K562 (cell line): ENCODE measurements around the gene LCLAT1. TPM values are rescaled to one million over a fixed set of nuclear protein-coding genes. Genes with fewer than 3 reads are reported as not detected.

Experiments
- ATAC-seq: fragments of 200-7000 bp; cut with Tn5 transposase; 3 replicates; pipeline ENCODE4 v1.9.1; 2020; ENCODE audit warnings: moderate library complexity
- BruUV-seq: library from RNA; stranded (reverse); fragments of 400-500 nt; replicated peaks from 2 replicates; lab custom pipeline; 2021; lab: Mats Ljungman, UMichigan
- CTCF ChIA-PET: fragments of 300-600 bp; formaldehyde crosslinking; extraction: SDS; loops from one replicate; lab custom pipeline; 2021; ENCODE audit warnings: low intra/inter-chr PET ratio; lab: Yijun Ruan, JAX
- POLR2A ChIA-PET: fragments of 300-600, 350-650 bp; sonication (Branson Sonifier 250); formaldehyde crosslinking; extraction: SDS; loops from one replicate; lab custom pipeline; 2021; ENCODE audit warnings: antibody characterized with exemption, inconsistent platforms; lab: Yijun Ruan, JAX
- DNase-seq, 4 experiments: peaks; one replicate each; pipeline versions ENCODE4 v3.0.0 to v3.0.0-alpha.2; 2011 to 2018; ENCODE audit warnings: low spot score in 3 of 4, mixed read lengths in 3 of 4; ENCODE audit errors: extremely low read depth in 1 of 4
- FAIRE-seq: peaks from 2 replicates; lab custom pipeline; 2011; peaks lifted over from hg19 to GRCh38; lab: Jason Lieb, UNC
- H2AFZ ChIP-seq: 2 replicates; pipeline ENCODE4 v1.6.0; 2011; ENCODE audit warnings: low read depth, low read length, control low read depth, inconsistent platforms
- H3K27ac ChIP-seq: fragments of 200-600 bp; 3 replicates; pipeline ENCODE4 v1.8.0; 2011; ENCODE audit warnings: low read depth, mild to moderate bottlenecking, control low read depth, inconsistent platforms, low read length, moderate library complexity, mixed read lengths; ENCODE audit errors: extremely low read depth
- H3K27me3 ChIP-seq, 2 experiments: fragments of 300-600 bp in 1 of 2; 2 replicates in 1 of 2; 3 replicates in 1 of 2; pipeline versions ENCODE4 v1.6.0 to v1.8.0; 2011; ENCODE audit warnings: inconsistent platforms in 2 of 2, low read length in 2 of 2, mild to moderate bottlenecking in 1 of 2, mixed read lengths in 1 of 2, moderate library complexity in 1 of 2; ENCODE audit not compliant: control insufficient read depth in 2 of 2, insufficient read depth in 2 of 2
- H3K36me3 ChIP-seq: fragments of 300-600 bp; 3 replicates; pipeline ENCODE4 v1.8.0; 2011; ENCODE audit warnings: mild to moderate bottlenecking, low read length, inconsistent platforms; ENCODE audit not compliant: control insufficient read depth, insufficient read depth
- H3K4me1 ChIP-seq, 2 experiments: fragments of 200-600 bp in 1 of 2; replicated peaks in 1 of 2; 2 replicates in 1 of 2; 3 replicates in 1 of 2; pipeline versions ENCODE4 v1.5.1 to v1.8.0; 2011; ENCODE audit warnings: inconsistent platforms in 2 of 2, low read length in 2 of 2, mild to moderate bottlenecking in 1 of 2, mixed read lengths in 1 of 2, moderate library complexity in 1 of 2; ENCODE audit not compliant: control insufficient read depth in 2 of 2, insufficient read depth in 2 of 2
- H3K4me2 ChIP-seq: 2 replicates; pipeline ENCODE4 v1.6.1; 2011; ENCODE audit warnings: low read length, control low read depth, inconsistent platforms, mixed read lengths; ENCODE audit not compliant: insufficient read depth
- H3K4me3 ChIP-seq: fragments of 200-600 bp; sonication (generic), shearing (Covaris generic); 2 replicates; pipeline ENCODE4 v1.5.1; 2016; ENCODE audit warnings: control low read depth, inconsistent platforms
- H3K79me2 ChIP-seq: fragments of 200-600 bp; 3 replicates; pipeline ENCODE4 v1.8.0; 2011; ENCODE audit warnings: low read length, inconsistent platforms; ENCODE audit not compliant: control insufficient read depth, insufficient read depth
- H3K9ac ChIP-seq, 2 experiments: 2 replicates each; pipeline versions ENCODE4 v1.6.0 to v1.6.1; 2011; ENCODE audit warnings: low read depth in 2 of 2, low read length in 2 of 2, control low read depth in 1 of 2, inconsistent platforms in 1 of 2, mild to moderate bottlenecking in 1 of 2, mixed read lengths in 1 of 2; ENCODE audit not compliant: insufficient read depth in 1 of 2
- H3K9me1 ChIP-seq: one replicate; pipeline ENCODE4 v1.6.0; 2011; ENCODE audit warnings: inconsistent platforms, mild to moderate bottlenecking, low read length, moderate library complexity; ENCODE audit not compliant: control insufficient read depth, insufficient read depth
- H3K9me3 ChIP-seq: replicated peaks from 2 replicates; pipeline ENCODE4 v1.5.1; 2011; ENCODE audit warnings: low read depth, low read length, inconsistent platforms; ENCODE audit not compliant: control insufficient read depth, insufficient read depth
- H4K20me1 ChIP-seq: replicated peaks from 2 replicates; pipeline ENCODE4 v1.6.1; 2011; ENCODE audit warnings: low read length, inconsistent platforms, mixed read lengths; ENCODE audit not compliant: control insufficient read depth, insufficient read depth
- DIDO1 ChIP-seq: fragments of 450-650 bp; IDR thresholded peaks from 2 replicates; pipeline ENCODE4 v1.6.1; 2016; ENCODE audit warnings: low read depth, missing biosample characterization, missing genetic modification characterization
- ELF2 ChIP-seq: fragments of 250-450 bp; sonication (Bioruptor Pico); IDR thresholded peaks from 2 replicates; pipeline ENCODE4 v1.5.0; 2021; ENCODE audit warnings: mild to moderate bottlenecking
- HOMEZ ChIP-seq: fragments of 250-450 bp; sonication (Bioruptor Pico); IDR thresholded peaks from 2 replicates; pipeline ENCODE4 v1.4.0; 2020; ENCODE audit warnings: mild to moderate bottlenecking, moderate library complexity
- JUND ChIP-seq, 2 experiments: IDR thresholded peaks; 2 replicates in 1 of 2; 3 replicates in 1 of 2; pipeline ENCODE4 v1.6.1; 2011; ENCODE audit warnings: borderline replicate concordance in 2 of 2, low read depth in 2 of 2, low read length in 2 of 2, improper control_type of control experiment in 1 of 2, missing biosample characterization in 1 of 2, missing genetic modification characterization in 1 of 2, missing genetic modification reagents in 1 of 2
- MYC ChIP-seq, 2 experiments: fragments of 250-450 bp in 1 of 2; sonication (Bioruptor Pico) in 1 of 2; IDR thresholded peaks; 2 replicates each; pipeline versions ENCODE4 v1.5.1 to v1.6.1; 2012 to 2021; ENCODE audit warnings: low read depth in 2 of 2, borderline replicate concordance in 1 of 2, improper control_type of control experiment in 1 of 2, low read length in 1 of 2, mild to moderate bottlenecking in 1 of 2, moderate library complexity in 1 of 2
- PHB2 ChIP-seq: fragments of 450-650 bp; IDR thresholded peaks from 2 replicates; pipeline ENCODE4 v1.6.1; 2017; ENCODE audit warnings: low read depth
- PYGO2 ChIP-seq: fragments of 450-650 bp; IDR thresholded peaks from 2 replicates; pipeline ENCODE4 v1.6.1; 2016; ENCODE audit warnings: mild to moderate bottlenecking, missing genetic modification characterization, moderate library complexity, missing compliant biosample characterization
- RFX1 ChIP-seq: fragments of 450-650 bp; IDR thresholded peaks from 2 replicates; pipeline ENCODE4 v1.6.1; 2016; ENCODE audit warnings: mild to moderate bottlenecking, moderate library complexity
- RUNX1 ChIP-seq: sonication (generic); IDR thresholded peaks from 2 replicates; pipeline ENCODE4 v1.6.1; 2016; ENCODE audit warnings: antibody characterized with exemption, low read depth
- STAT5B ChIP-seq: fragments of 250-450 bp; sonication (Bioruptor Pico); IDR thresholded peaks from 2 replicates; pipeline ENCODE4 v1.8.0; 2021; ENCODE audit warnings: mild to moderate bottlenecking, inconsistent platforms
- TRIM24 ChIP-seq, 2 experiments: fragments of 450-650 bp; IDR thresholded peaks; 2 replicates each; pipeline ENCODE4 v1.6.1; 2016
- TSC22D4 ChIP-seq: fragments of 450-650 bp; IDR thresholded peaks from 2 replicates; pipeline ENCODE4 v1.6.1; 2016; ENCODE audit warnings: missing genetic modification characterization, missing biosample characterization, control low read depth
- VEZF1 ChIP-seq: fragments of 200-800 bp; sonication (Bioruptor generic); IDR thresholded peaks from 2 replicates; pipeline ENCODE4 v1.6.1; 2017; ENCODE audit warnings: missing genetic modification characterization, missing compliant biosample characterization
- ZBTB8A ChIP-seq: fragments of 450-650 bp; IDR thresholded peaks from 2 replicates; pipeline ENCODE4 v1.6.1; 2018; ENCODE audit warnings: mild to moderate bottlenecking, moderate library complexity; ENCODE audit not compliant: partially characterized antibody
- ZFP1 ChIP-seq: fragments of 450-650 bp; formaldehyde crosslinking; IDR thresholded peaks from 2 replicates; pipeline ENCODE4 v1.4.0; 2020; ENCODE audit warnings: mild to moderate bottlenecking, mixed read lengths
- ZNF282 ChIP-seq: sonication (generic); formaldehyde crosslinking; IDR thresholded peaks from 2 replicates; pipeline ENCODE4 v1.8.1; 2023; ENCODE audit warnings: missing genetic modification reagents
- ZNF395 ChIP-seq: fragments of 200-800 bp; sonication (Bioruptor generic); IDR thresholded peaks from 2 replicates; pipeline ENCODE4 v1.6.1; 2017; ENCODE audit warnings: missing genetic modification characterization, missing compliant biosample characterization
- WGBS: fragments of 100-300 bp; shearing (Covaris generic); methylation state at CpG from one replicate; pipeline ENCODE4 v1.1.6; 2016; ENCODE audit warnings: low coverage, mixed read lengths; ENCODE audit not compliant: insufficient coverage; ENCODE audit errors: missing lambda C conversion rate; 5-methylcytosine and 5-hydroxymethylcytosine counted together
- in situ Hi-C: fragments of 300-500 bp; cut with MboI; formaldehyde crosslinking; loops from 4 replicates; pipeline ENCODE4 v1.15.0; 2018; ENCODE audit warnings: inconsistent platforms, mixed read lengths
- intact Hi-C: fragments of 100-400 bp; cut with micrococcal nuclease; formaldehyde crosslinking; loops from 2 replicates; pipeline ENCODE4 v1.14.2; 2022
- polyA plus RNA-seq, 8 experiments: library from polyadenylated mRNA; depleted of rRNA in 4 of 8; stranded (reverse) in 5 of 8; unstranded in 3 of 8; fragments of >200 nt; fragmentation: Nextera tagmentation in 2 of 8; fragmentation: Illumina TruSeq in 1 of 8; extraction: Ambion mirVana in 2 of 8; extraction: Trizol in 1 of 8; gene quantifications; 2 replicates each; pipeline versions ENCODE4 v1.2.1 to v1.2.3, GENCODE V29; 2011 to 2014; ENCODE audit warnings: inconsistent platforms in 1 of 8, missing spikeins in 1 of 8
- total RNA-seq, 7 experiments: library from RNA; depleted of rRNA in 6 of 7; stranded (reverse); fragments of >200 nt in 6 of 7; fragmentation: Illumina TruSeq in 2 of 7; extraction: Trizol in 2 of 7; gene quantifications; 2 replicates each; pipeline versions ENCODE4 v1.2.1 to v1.2.3, GENCODE V29; 2011 to 2021; ENCODE audit warnings: low replicate concordance in 1 of 7

Gene LCLAT1
- total and polyA plus RNA-seq, 9 of the 15 experiments (the other 6 are each of a cell fraction or from before 2014, with no cell fraction given) = 8.9 to 63.3 (median 25.4) TPM

- FAIRE-seq = no peak
- in situ Hi-C loops (no loop called here), intact Hi-C loops (loop anchor here (5.0 to 10.0 kb wide), 2 partner anchors 154 to 212 kb away; partner anchors contain the start of gene LBH)
- peak; percentile 21 for ATAC-seq
- H3K4me3 ChIP-seq = peak overlapping the region; percentile 57
- no peaks in the 10 kb centered on the region for H3K27me3 ChIP-seq
- no peaks in the 10 kb centered on the region for H3K9me3 ChIP-seq
- POLR2A ChIA-PET = interaction anchor here (0.6 to 2.4 kb wide), 9 partner anchors 9 to 216 kb away, joined by 3 to 11 read pairs (median 3); partner anchors contain the start of gene LBH
- WGBS = 2% methylated on average over 12 of the region's 12 CpGs
- H3K4me1 ChIP-seq = peaks cover 19 to 26% of the 10 kb centered on the region in 2 experiments
- H3K9me1 ChIP-seq = no peaks in the 10 kb centered on the region
- H3K27ac ChIP-seq = peak overlapping the region; percentile 79
- H4K20me1 ChIP-seq = no peaks in the 10 kb centered on the region
- H2AFZ ChIP-seq = peak overlapping the region; percentile 94
- peak overlapping the region; percentile 68 to 98 for H3K9ac ChIP-seq
- H3K4me2 ChIP-seq = peak overlapping the region; percentile 81
- peaks cover 15% of the 10 kb centered on the region; the same call in 1 of the 3 replicates for H3K36me3 ChIP-seq
- BruUV-seq = TSS peak; percentile 92
- peak in 1 of 4 experiments; percentile 20 for DNase-seq
- peaks cover 45% of the 10 kb centered on the region for H3K79me2 ChIP-seq
- CTCF ChIA-PET = no interaction called here
- TF ChIP-seq STAT5B (CRISPR knock-in tag) = no peak
- no peak for TF ChIP-seq PHB2
- no peak for TF ChIP-seq RUNX1
- no peak for TF ChIP-seq HOMEZ
- TF ChIP-seq MYC (IDR thresholded peaks at IDR 0.05; ENCODE audit: low read depth, low read length) = no peak
- TF ChIP-seq MYC (CRISPR knock-in tag; IDR thresholded peaks at IDR 0.05; ENCODE audit: borderline replicate concordance, low read depth) = no peak
- no peak for TF ChIP-seq VEZF1
- no peak for TF ChIP-seq DIDO1
- no peak for TF ChIP-seq ZNF282
- no peak for TF ChIP-seq ELF2
- no peak for TF ChIP-seq ZNF395 (CRISPR knock-in tag)
- no peak for TF ChIP-seq ZBTB8A
- TF ChIP-seq TSC22D4 (tag) = no peak
- no peak for TF ChIP-seq TRIM24 (IDR thresholded peaks at IDR 0.05)
- peak; percentile 60 for TF ChIP-seq RFX1
- no peak for TF ChIP-seq PYGO2 (tag)
- 0 out of 2 replicates have a peak, but pooled peaks have one; percentile 25 for TF ChIP-seq JUND (IDR thresholded peaks at IDR 0.05; ENCODE audit: borderline replicate concordance, low read depth, low read length)
- no peak for TF ChIP-seq JUND (tag; IDR thresholded peaks at IDR 0.05; ENCODE audit: borderline replicate concordance, low read depth, low read length)
- no peak for TF ChIP-seq ZFP1 (CRISPR knock-in tag)
Observed at GRCh38 chr2:30446602-30447148, 371 bp upstream of the LCLAT1 start.
